IPS DF 19.7 (cell line): ENCODE data around the gene RRAS2.
A peak's percentile ranks its signal among the peaks of the same experiment; 100 is the strongest.
"Not testable (repeated sequence)": the region's sequence is repeated elsewhere in the genome, so short reads cannot be mapped to it uniquely, and the experiment has no call there.

Source experiments
- DNase-seq: peaks from one replicate; pipeline ENCODE4 v3.0.0-alpha.2; 2013; ENCODE audit warnings: low read depth, low spot score

The RRAS2 gene

DNA sequence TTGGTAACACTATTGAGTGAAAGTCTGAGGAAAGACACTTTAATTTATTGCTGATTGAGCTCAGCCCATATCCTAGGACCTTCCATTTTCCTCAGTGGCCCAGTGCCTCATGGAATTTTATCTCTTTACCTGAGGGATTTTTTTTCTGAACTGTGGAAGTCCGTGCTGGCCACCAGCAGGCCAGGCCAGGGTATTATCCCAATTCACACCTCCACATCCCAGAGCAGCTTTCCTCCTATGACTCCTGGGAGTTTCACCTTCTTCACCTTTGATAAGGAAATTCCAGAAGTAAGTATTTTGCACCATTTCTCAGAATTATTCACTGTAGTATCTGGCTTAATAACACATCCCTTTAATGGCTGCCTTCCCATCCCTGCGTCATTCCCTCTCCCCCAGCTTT is 13.0 kb upstream of the RRAS2 start:
- no peak for DNase-seq

DNA sequence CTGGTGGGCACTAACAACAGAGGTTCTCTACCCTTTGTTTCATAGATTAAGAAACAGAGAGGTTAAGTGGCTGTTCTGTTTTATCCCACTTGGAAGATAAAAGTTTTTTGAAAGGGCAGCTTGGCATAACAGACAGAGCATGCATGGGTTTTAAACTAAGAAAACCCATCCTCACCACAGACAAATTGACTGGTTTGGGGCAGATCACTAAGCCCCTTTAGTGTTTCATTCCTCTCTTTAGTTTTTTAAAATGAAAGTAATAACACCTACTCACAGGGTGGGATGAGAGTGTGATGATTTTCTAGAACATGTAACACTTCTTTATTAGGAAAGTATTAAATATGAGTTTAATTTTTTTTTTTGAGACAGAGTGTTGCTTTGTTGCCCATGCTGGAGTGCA is 12.3 kb upstream of the RRAS2 start:
- DNase-seq: no peak

DNA sequence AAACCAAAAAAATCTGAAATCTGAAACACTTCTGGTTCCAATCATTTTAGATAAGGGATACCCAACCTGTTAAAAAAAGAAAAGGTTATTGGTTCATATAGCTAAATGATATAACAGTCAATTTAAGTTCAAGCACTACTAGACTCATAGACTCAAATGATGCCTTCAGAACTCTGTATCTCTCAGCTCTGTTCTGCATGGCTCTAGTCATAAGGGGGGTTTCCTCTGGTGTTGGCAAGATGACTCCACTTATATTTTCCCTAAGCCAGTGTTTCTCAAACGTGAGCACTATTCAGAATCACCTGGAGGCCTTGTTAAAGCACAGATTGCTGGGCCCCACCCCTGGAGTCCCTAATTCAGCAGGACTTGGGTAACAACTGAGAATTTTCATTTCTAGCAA is 11.5 kb upstream of the RRAS2 start:
- DNase-seq: no peak

DNA sequence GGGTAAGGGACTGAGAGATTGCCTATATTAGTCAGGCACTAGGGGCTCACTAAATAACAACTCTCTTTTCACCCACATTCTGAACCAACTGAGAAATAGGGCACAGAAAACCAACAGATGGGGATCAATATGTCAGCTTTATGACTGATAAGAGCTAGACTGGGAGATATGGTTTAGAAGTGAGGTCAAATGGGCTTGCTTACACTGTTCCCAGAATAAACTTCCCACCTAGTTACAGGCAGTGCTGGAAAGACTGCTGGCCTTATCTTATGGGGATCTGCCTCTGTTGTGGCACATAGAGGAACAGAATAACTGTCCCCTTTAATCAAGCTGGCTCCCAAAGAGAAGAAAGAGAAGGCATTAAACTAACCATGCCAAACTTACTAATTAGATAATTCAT is 10.6 kb upstream of the RRAS2 start:
- DNase-seq: no peak

DNA sequence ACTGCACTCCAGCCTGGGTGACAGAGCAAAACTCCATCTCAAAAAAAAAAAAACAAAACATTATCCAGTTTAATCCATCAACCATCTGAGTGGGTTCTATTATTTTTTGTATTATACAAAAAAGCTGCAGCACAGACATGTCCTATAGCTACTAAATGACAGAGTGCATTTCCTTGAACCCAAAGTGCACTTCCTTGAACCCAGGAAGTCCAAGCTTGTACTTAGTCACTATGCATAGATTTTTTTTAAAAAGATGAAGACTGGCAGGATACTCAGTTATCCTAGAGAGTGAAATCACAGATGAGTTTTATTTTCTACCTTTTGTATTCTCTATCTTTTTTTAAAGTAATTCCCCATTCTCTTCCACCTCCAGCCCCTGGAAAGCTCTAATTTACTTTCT is 8.0 kb upstream of the RRAS2 start:
- no peak for DNase-seq

DNA sequence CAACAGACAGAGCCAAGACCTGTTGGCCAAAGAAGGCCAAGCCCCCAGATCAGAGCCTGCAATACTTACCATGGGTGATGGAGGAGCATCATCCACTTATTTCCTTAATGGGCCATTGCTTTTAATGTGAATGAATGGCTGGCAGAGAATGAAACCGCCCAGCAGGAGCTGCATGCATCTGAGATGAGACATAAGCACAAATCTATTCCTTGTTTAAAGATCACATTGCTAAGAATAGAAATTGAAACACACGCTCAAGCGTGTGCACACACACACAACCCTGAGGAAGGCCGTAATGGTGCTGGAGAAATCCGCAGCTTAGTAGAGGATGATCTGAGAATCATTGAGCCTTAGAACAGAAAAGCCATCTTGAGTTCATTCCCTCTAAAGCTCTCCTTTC is 5.3 kb upstream of the RRAS2 start:
- DNase-seq: no peak

- no peak for DNase-seq
Observed at GRCh38 chr11:14362611-14363010, 3.6 kb upstream of the RRAS2 start.

- no peak for DNase-seq
Observed at GRCh38 chr11:14361951-14362350, 3.0 kb upstream of the RRAS2 start.

GRCh38 chr11:14360976-14361375 is 2.0 kb upstream of the RRAS2 start:
- no peak for DNase-seq

- DNase-seq: no peak
Observed at GRCh38 chr11:14359501-14360031, 583 bp upstream of the RRAS2 start.

DNA sequence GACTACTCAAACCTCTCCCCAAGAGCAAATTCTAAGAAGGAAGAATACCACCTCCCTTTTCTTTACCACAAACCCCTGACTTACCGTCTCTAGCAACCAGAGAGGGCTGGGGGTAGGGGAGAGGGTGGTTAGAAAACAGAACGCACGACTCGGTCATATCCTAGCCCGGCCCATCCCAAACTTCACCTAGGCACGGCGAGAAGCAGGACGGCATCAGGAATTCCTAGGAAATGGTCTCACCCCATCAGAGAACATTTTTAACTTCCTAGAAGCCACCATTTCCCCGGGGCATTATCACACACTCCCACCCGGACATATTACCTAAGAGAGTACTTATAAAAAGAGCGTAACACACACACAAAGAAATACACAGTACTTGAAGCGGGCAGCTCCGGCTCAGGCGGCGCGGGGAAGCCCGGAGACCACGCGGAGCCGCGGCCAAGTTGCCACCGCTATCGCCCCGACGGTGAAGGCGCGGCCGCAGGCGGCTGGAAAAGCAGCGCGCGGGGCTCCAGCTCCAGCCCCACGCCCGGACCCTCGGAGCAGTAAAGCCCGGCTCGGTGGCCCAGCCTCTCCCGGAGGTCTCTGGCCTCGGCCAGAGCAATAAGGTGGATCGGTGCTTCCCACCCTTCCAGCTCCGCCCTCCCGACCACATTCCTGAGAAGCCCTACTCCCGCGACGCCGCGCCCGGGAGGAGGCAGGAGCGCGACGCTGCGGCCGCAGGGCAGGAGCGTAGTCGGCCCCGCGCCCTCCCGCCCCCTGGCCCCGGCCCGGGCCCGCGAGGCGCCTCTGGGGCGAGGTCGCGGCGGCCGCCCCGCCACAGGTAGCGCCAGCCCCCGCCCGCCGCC is 878 bp downstream of the RRAS2 start:
- DNase-seq: no peak

DNA sequence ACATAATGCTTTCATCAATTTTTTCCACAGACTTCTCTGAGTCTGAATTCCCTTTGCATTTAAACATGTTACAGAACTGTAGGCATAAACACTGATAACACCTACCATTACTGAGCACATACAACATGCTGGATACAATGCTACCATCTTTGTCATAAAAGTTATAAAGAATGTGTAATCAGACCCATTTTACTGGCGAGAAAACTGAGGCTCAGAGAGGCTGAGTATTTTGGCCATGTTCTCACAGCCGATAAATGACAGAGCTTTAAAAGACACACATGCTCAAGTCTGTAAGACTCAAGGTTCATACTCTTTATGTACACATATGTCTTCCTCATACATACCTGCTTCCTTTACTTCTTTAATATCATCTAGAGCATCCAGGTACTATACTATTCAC is 2.6 kb downstream of the RRAS2 start:
- no peak for DNase-seq

DNA sequence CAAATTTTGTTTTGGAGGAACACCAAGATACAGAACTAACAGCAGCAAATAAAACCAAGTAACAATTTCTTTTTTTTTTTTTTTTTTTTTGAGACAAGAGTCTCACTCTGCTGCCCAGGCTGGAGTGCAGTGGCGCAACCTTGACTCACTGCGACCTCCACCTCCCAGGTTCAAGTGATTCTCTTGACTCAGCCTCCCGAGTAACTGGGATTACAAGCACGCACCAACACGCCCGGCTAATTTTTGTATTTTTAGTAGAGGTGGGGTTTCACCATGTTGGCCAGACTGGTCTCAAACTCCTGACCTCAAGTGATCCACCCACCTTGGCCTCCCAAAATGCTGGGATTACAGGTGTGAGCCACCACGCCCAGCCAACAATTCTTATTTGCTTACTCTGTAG is 4.4 kb downstream of the RRAS2 start:
- DNase-seq: not testable (repeated sequence)

DNA sequence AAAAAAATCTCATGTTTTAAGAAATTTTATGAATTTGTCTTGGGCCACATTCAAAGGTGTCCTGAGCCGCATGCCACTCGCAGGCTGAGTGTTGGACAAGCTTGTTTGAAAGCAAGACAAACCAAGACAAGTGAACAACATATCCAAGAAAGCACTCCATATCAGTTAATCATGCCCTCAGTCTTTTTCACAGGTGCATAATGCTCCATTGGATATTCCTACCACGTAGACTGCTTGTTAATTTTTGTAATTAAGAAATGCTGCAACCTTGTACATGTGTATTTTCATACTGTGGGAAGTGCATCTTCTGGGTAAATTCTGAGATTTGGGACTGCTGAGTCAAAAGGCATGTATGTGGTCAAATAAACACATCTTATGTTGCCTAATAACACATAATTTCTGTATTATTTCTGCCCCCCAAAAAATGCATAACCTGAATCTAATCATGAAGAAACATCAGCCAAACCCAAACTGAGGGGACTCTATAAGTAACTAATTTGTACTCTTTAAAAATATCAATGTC is 8.2 kb downstream of the RRAS2 start:
- DNase-seq: no peak

DNA sequence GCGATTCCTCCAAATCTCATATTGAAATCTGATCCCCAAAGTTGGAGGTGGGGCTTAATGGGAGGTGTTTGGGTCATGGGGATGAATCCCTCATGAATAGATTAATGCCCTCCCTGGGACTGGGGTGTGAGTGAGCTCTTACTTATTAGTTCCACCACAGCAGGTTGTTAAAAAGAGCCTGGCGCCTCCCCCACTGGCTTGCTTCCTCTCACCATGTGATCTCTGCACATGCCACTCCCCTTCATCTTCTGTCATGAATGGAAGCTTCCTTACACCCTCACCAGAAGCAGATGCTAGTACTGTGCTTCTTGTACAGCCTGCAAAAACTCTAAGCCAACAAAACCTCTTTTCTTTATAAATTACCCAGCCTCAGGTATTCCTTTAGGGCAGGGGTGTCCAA is 8.8 kb downstream of the RRAS2 start:
- DNase-seq: no peak

GRCh38 chr11:14347991-14348390 is 11.0 kb downstream of the RRAS2 start:
- no peak for DNase-seq

GRCh38 chr11:14347494-14347893 is 11.5 kb downstream of the RRAS2 start:
- no peak for DNase-seq

DNA sequence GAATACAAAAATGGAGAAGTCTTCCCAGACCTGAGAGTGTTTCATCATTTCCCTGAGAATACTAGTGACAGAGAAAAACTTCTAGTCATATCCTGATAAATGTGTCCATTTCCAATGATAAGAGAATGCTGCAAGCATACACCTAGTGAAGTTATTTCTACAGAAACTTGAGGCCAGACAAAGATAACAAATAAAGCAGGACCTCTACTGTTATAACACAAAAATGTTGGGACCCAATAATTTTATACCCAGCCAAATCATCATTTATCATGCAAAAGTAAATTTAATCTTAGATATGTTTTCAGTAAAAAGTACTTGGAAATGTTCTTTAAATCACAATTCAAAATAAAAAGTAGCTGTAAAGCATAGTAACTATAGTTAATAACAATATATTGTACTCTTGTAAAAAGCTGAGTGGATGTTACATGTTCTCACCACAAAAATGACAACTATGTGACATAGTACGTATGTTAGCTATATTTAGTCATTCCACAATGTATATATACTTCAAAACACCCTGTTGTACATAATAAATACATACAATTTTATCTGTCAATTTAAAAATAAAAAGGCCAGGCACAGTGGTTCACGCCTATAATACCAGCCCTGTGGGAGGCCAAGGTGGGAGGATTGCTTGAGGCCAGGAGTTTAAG is 12.6 kb downstream of the RRAS2 start:
- DNase-seq: no peak

DNA sequence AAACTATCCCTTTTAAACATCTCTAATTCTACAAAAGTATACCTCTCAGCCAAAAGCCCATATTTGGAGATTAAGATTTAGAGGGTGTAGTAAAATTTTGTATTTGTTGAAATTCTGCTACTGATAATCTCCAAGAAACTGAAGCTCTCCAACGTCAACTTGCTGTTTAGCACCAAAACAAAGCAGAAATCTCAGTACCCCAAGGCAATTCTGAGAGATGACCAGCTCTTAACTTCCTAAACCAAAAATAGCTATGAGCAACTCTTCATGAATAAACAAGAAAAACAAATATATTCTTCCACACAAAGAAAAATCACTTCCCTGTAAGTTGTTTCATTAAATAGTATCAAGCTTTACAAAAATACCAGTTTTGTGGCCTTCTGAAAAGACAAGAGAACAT is 13.3 kb downstream of the RRAS2 start:
- DNase-seq: no peak

- DNase-seq: not testable (repeated sequence)
Observed at GRCh38 chr11:14345016-14345415, 14.0 kb downstream of the RRAS2 start.

- no peak for DNase-seq
Observed at GRCh38 chr11:14342906-14343305, 16.1 kb downstream of the RRAS2 start.

DNA sequence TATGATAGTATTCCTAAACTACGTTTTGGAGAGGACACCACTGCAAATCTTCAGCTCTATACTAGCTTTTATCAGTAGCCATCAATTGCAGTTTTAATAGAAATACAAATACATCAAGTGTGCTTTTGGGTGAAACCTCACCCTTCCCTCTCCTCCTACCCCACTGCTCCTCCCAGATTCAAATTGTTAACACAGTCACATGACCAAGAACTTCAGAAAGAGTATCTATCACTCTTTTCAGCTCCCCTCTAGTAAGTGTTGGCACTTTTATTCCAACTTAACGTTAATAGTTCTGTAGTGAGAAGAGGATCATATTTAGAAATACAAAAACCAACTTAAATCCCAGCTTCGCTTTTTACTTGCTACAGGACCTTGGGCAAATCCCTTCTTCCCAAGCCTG is 17.0 kb downstream of the RRAS2 start:
- no peak for DNase-seq

DNA sequence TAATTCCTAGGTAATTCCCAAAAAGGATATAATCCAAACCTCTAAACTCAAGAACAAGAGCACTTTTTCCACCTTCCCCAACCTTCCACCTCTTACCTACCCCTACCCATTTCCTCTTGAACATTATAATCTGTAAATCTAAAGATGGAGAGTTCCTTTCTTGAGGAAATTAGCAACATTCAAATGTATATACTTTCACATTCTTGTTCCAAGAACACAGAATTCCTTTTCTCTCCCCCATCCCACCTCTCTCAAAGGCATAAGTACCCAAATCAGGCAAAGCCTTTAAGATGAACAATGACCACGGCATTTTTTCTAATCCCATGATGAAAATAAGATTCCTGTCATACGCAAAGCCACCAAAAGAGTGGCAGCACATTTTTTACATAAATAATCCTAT is 18.3 kb downstream of the RRAS2 start:
- peak; percentile 84 for DNase-seq
